Endothelial cell of umbilical vein (primary cell): ENCODE data around the gene C1orf210. TPM values are rescaled to one million over a fixed set of nuclear protein-coding genes. Genes with fewer than 3 reads are reported as not detected.

ENCODE experiments used
- BruUV-seq: library from RNA; stranded (reverse); fragments of 400-500 nt; replicated peaks from 2 replicates; lab custom pipeline; 2021; lab: Mats Ljungman, UMichigan
- CTCF ChIA-PET: fragments of 300-600, 350-600 bp; sonication (Branson Sonifier 250); formaldehyde crosslinking; loops from one replicate; lab custom pipeline; 2021; ENCODE audit warnings: antibody characterized with exemption, inconsistent platforms; lab: Charles Lee
- POLR2A ChIA-PET: fragments of 300-600, 350-600 bp; sonication (Branson Sonifier 250); formaldehyde crosslinking; loops from one replicate; lab custom pipeline; 2021; ENCODE audit warnings: antibody characterized with exemption, inconsistent platforms; lab: Charles Lee
- DNase-seq: peaks from one replicate; pipeline ENCODE4 v3.0.0-alpha.2; 2011; ENCODE audit warnings: low read depth, low spot score
- FAIRE-seq: peaks from 2 replicates; lab custom pipeline; 2011; peaks lifted over from hg19 to GRCh38; lab: Jason Lieb, UNC
- H2AFZ ChIP-seq: 2 replicates; pipeline ENCODE4 v1.6.0; 2012; ENCODE audit warnings: low read depth, low read length, control low read depth, inconsistent platforms
- H3K27ac ChIP-seq: 2 replicates; pipeline ENCODE4 v1.5.1; 2011; ENCODE audit warnings: low read depth, mild to moderate bottlenecking, control low read depth, low read length, moderate library complexity; ENCODE audit not compliant: insufficient read depth
- H3K27me3 ChIP-seq, 2 experiments: 2 replicates each; pipeline versions ENCODE4 v1.6.0 to v1.6.1; 2011; ENCODE audit warnings: low read length in 2 of 2, mixed read lengths in 1 of 2; ENCODE audit not compliant: control insufficient read depth in 2 of 2, insufficient read depth in 2 of 2
- H3K36me3 ChIP-seq, 2 experiments: 2 replicates in 1 of 2; 3 replicates in 1 of 2; pipeline ENCODE4 v1.5.1; 2011; ENCODE audit warnings: low read length in 2 of 2, mild to moderate bottlenecking in 1 of 2, moderate library complexity in 1 of 2; ENCODE audit not compliant: control insufficient read depth in 2 of 2, insufficient read depth in 2 of 2; ENCODE audit errors: extremely low read depth in 1 of 2
- H3K4me1 ChIP-seq: 3 replicates; pipeline ENCODE4 v1.5.1; 2011; ENCODE audit warnings: mild to moderate bottlenecking, low read length; ENCODE audit not compliant: control insufficient read depth, insufficient read depth; ENCODE audit errors: extremely low read depth
- H3K4me2 ChIP-seq: 2 replicates; pipeline ENCODE4 v1.6.1; 2011; ENCODE audit warnings: low read length, control low read depth, mixed read lengths; ENCODE audit not compliant: insufficient read depth
- H3K4me3 ChIP-seq, 3 experiments: fragments of 200-600 bp in 1 of 3; sonication (generic), shearing (Covaris generic) in 1 of 3; replicated peaks in 1 of 3; 2 replicates each; pipeline ENCODE4 v1.5.1; 2011 to 2016; ENCODE audit warnings: control low read depth in 3 of 3, low read length in 3 of 3, mild to moderate bottlenecking in 2 of 3, inconsistent platforms in 1 of 3, low read depth in 1 of 3, moderate library complexity in 1 of 3; ENCODE audit not compliant: insufficient read depth in 1 of 3
- H3K79me2 ChIP-seq: 2 replicates; pipeline ENCODE4 v1.6.0; 2012; ENCODE audit warnings: low read length, inconsistent platforms; ENCODE audit not compliant: control insufficient read depth, insufficient read depth
- H3K9ac ChIP-seq: replicated peaks from 2 replicates; pipeline ENCODE3; 2011; ENCODE audit warnings: low read length, control low read depth; ENCODE audit not compliant: insufficient read depth; ENCODE audit errors: extremely low read depth
- H3K9me1 ChIP-seq: replicated peaks from 3 replicates; pipeline ENCODE4 v1.6.0; 2011; ENCODE audit warnings: mild to moderate bottlenecking, low read length; ENCODE audit not compliant: control insufficient read depth, insufficient read depth; ENCODE audit errors: extremely low read depth
- H3K9me3 ChIP-seq: replicated peaks from 2 replicates; pipeline ENCODE4 v1.5.1; 2012; ENCODE audit warnings: low read length, inconsistent platforms; ENCODE audit not compliant: control insufficient read depth, insufficient read depth
- H4K20me1 ChIP-seq: replicated peaks from 2 replicates; pipeline ENCODE3; 2011; ENCODE audit warnings: mild to moderate bottlenecking, low read length; ENCODE audit not compliant: control insufficient read depth, insufficient read depth; ENCODE audit errors: extremely low read depth
- EZH2 ChIP-seq: IDR thresholded peaks from 2 replicates; pipeline ENCODE4 v1.6.1; 2012; ENCODE audit warnings: borderline replicate concordance, low read depth, mild to moderate bottlenecking, moderate library complexity, low read length, inconsistent platforms; ENCODE audit not compliant: severe bottlenecking
- GATA2 ChIP-seq: IDR thresholded peaks from 2 replicates; pipeline ENCODE4 v1.7.0; 2011; ENCODE audit warnings: low read depth, mild to moderate bottlenecking, moderate library complexity, mixed read lengths, low read length; ENCODE audit not compliant: insufficient read length, insufficient read depth
- JUN ChIP-seq: IDR thresholded peaks from 2 replicates; pipeline ENCODE4 v1.6.1; 2011; ENCODE audit warnings: borderline replicate concordance, low read depth; ENCODE audit not compliant: insufficient read length, insufficient read depth
- MYC ChIP-seq: IDR thresholded peaks from one replicate; pipeline ENCODE4 v1.6.1; 2011; ENCODE audit warnings: mild to moderate bottlenecking, low read depth, low read length
- POLR2A ChIP-seq: IDR thresholded peaks from 2 replicates; pipeline ENCODE4 v1.6.1; 2012; ENCODE audit warnings: low read depth, mild to moderate bottlenecking, control low read depth, low read length
- POLR2AphosphoS5 ChIP-seq: IDR thresholded peaks from 2 replicates; pipeline ENCODE4 v1.6.1; 2012; ENCODE audit warnings: low read depth, mild to moderate bottlenecking, control low read depth, low read length, moderate library complexity; ENCODE audit not compliant: insufficient read depth
- dilution Hi-C: fragments of 300-500 bp; cut with MboI; formaldehyde crosslinking; loops from one replicate; pipeline ENCODE4 v1.15.0; 2019; ENCODE audit warnings: low sequenced_read_pairs; ENCODE audit not compliant: extremely low pct_ligation_motif_present
- intact Hi-C: fragments of 100-400 bp; cut with micrococcal nuclease; formaldehyde crosslinking; loops from one replicate; pipeline ENCODE4 v1.10.0; 2022
- polyA plus RNA-seq, 4 experiments: library from polyadenylated mRNA; depleted of rRNA in 3 of 4; stranded (reverse) in 3 of 4; unstranded in 1 of 4; fragments of >200 nt; gene quantifications; 2 replicates each; pipeline versions ENCODE4 v1.2.1 to v1.2.3, GENCODE V29; 2011 to 2012; ENCODE audit warnings: missing spikeins in 1 of 4
- total RNA-seq: library from RNA; stranded (reverse); gene quantifications from 2 replicates; pipeline ENCODE4 v1.2.3, GENCODE V29; 2021

The C1orf210 gene
- total and polyA plus RNA-seq, 2 donors (not counting 3 experiments of a cell fraction or from before 2014, with no cell fraction given) = not detected

- Histone ChIP-seq H3K9me1 (no peaks in the 10 kb centered on the region), H3K9me3 (no peaks in the 10 kb centered on the region), H2AFZ (no peak overlapping the region), H3K27me3 (no peaks in the 10 kb centered on the region), H3K4me1 (peaks cover 3% of the 10 kb centered on the region), H4K20me1 (no peaks in the 10 kb centered on the region), H3K4me3 (no peak overlapping the region), H3K27ac (no peak overlapping the region), H3K36me3 (no peaks in the 10 kb centered on the region), H3K79me2 (no peaks in the 10 kb centered on the region), H3K9ac (no peak overlapping the region), H3K4me2 (no peak overlapping the region)
- dilution Hi-C loops = no loop called here
- CTCF ChIA-PET = interaction anchor here (1.0 kb wide), 2 partner anchors 21 to 29 kb away, joined by 3 read pairs; partner anchors contain the start of gene TIE1
- POLR2A ChIA-PET = no interaction called here
- intact Hi-C loops = no loop called here
- no peak for DNase-seq
- no TSS peak for BruUV-seq
- FAIRE-seq = no peak
- TF ChIP-seq POLR2A = no peak
- no peak for TF ChIP-seq MYC
- TF ChIP-seq JUN = no peak
Measured at GRCh38 chr1:43272161-43272560, 13.2 kb downstream of the C1orf210 start.

GRCh38 chr1:43271186-43272118, 13.9 kb downstream of the C1orf210 start:
- Histone ChIP-seq H3K4me3 (no peak overlapping the region), H4K20me1 (no peaks in the 10 kb centered on the region), H3K79me2 (no peaks in the 10 kb centered on the region), H3K4me1 (peaks cover 3% of the 10 kb centered on the region), H3K9me1 (no peaks in the 10 kb centered on the region), H2AFZ (no peak overlapping the region), H3K27ac (no peak overlapping the region), H3K9me3 (no peaks in the 10 kb centered on the region), H3K9ac (no peak overlapping the region), H3K36me3 (no peaks in the 10 kb centered on the region), H3K27me3 (no peaks in the 10 kb centered on the region), H3K4me2 (no peak overlapping the region)
- POLR2A ChIA-PET = no interaction called here
- intact Hi-C loops = no loop called here
- DNase-seq (no peak), FAIRE-seq (no peak)
- TF ChIP-seq POLR2A (no peak), EZH2 (no peak), GATA2 (no peak), JUN (no peak), POLR2AphosphoS5 (no peak)
- BruUV-seq = no TSS peak
- dilution Hi-C loops = no loop called here
- CTCF ChIA-PET = interaction anchor here (1.0 kb wide), 2 partner anchors 22 to 30 kb away, joined by 3 read pairs; partner anchors contain the start of gene TIE1
